GM12874 (cell line): Measurements from ENCODE around the gene NCOA7.

ENCODE experiments used
- CTCF ChIP-seq: IDR thresholded peaks from 2 replicates; pipeline ENCODE4 v1.5.1; 2011; ENCODE audit warnings: low read depth, mild to moderate bottlenecking, control low read depth, low read length, moderate library complexity; ENCODE audit not compliant: insufficient read depth

NCOA7 gene

GRCh38 chr6:125780540-125781313, 10.0 kb upstream of the NCOA7 start:
- no peak for TF ChIP-seq CTCF

GRCh38 chr6:125781314-125781868, 9.4 kb upstream of the NCOA7 start:
- no peak for TF ChIP-seq CTCF

DNA sequence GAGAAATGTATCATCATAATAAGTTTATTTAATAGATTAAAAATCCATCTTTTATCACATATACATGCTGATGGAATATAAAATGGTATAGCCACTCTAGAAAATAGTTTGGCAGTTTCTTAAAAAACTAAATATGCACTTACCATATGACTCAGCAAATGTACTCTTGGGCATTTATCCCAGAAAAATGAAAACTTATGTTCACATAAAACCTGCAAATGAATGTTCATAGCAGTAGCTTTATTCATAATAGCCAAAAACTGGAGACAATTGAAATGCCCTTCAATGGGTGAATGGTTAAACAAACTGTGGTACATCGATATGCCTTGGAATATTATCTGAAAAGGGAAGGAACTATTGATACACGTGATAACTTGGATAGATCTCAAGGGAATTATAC, 6.4 kb upstream of the NCOA7 start:
- no peak for TF ChIP-seq CTCF

- peak; percentile 13; the same call in 1 of the 2 replicates for TF ChIP-seq CTCF
Measured at GRCh38 chr6:125787791-125788190, 3.0 kb upstream of the NCOA7 start.

DNA sequence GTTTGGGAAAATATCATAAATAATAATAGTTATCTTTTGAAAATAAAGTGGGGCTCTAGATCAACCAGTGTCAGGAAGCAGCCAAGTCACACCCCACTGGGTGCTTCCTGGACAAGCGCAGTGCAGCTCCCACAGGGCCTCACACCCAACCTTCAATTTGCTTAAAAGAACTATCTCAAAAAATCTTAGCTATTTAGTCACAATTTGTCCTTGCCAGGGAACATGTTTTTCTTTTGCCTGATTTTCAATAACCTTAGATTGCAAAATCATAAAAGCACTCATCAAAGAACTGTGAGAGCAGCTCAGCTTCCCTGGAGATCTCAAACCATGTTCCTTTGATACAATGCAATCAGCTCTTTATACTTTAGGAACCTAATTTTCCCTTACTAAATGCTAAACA, 1.6 kb upstream of the NCOA7 start:
- no peak for TF ChIP-seq CTCF

DNA sequence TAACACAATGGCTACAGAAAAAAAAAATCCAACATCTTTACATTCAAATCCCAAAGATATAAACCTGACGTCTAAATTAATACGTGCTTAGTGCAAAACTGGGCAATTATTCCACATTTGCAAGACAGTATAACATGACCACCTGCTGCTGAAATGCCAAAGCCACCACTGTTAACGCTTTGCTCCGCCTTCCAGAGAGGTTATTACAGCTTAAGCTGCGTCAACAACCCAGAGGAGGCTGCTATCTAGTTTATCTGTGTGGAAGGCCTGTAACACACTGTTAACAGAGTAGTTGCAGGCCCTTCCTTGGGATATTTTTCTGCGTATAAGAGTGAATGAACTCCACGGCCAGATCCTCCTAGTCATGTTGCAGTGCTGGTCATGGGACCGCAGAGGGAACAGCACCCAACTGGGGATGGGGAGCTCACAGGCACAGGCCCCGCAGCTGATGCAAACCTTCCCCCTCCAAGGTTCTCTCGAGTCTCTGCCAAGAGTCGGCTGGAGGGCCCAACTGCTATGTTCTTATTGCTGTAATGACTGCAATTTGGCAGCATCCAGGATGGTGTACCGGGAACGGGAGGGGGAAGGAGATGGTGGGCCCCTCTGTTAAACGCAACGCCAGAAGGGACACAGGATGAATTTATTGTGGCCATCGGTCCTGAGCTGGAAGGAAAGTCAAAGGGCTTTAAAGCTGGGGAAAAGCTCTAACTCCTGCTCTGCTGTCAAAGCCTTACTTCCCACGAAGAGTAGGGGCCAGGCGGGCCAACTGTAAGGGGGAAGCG, 993 bp upstream of the NCOA7 start:
- TF ChIP-seq CTCF: no peak

DNA sequence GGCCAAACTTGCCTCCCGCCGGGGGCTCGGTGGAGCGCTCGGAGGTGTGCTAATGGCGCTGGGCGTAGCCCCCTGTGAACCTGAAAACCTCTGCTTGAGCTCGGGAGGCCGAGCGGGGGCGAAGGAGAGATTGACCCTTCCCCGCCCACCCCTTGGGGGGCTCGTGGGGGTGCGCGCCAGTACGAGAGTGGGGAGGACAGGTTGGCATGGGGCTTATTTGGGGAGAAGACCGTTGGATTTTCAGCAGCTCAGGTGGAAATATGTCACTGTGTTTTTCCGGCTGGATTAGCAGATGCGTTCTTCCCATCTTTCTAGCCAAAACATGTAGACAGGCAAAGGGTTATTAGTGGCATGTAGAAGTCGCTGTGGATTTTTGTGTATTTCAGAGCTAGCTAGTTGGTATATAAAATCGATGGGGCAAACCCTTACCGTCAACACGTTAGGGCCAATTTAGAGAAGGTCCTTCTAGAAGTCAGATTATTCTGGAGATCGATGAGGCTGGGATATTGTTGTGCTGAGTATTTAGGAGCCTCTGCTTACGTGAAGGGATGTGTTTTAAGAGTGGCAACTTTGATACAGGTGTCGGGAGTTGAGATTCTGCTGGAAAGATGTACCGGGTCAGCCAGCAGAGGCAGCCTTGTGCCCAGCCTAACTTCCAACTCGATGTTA, 525 bp downstream of the NCOA7 start:
- peak; percentile 79 for TF ChIP-seq CTCF
